H1 (cell line): ENCODE measurements around the gene SURF1. TPM values are rescaled to one million over a fixed set of nuclear protein-coding genes. Genes with fewer than 3 reads are reported as not detected.
A peak's percentile ranks its signal among the peaks of the same experiment; 100 is the strongest.

Source experiments
- CTCF ChIA-PET: fragments of 300-600 bp; sonication (Branson Sonifier 250); formaldehyde crosslinking; loops from one replicate; lab custom pipeline; 2021; ENCODE audit not compliant: partially characterized antibody; lab: Charles Lee
- POLR2A ChIA-PET: fragments of 300-600 bp; sonication (Branson Sonifier 250); formaldehyde crosslinking; loops from one replicate; lab custom pipeline; 2021; ENCODE audit warnings: inconsistent platforms; ENCODE audit not compliant: partially characterized antibody; lab: Charles Lee
- DNase-seq, 2 experiments: peaks; one replicate each; pipeline versions ENCODE4 v3.0.0 to v3.0.0-alpha.2; 2010 to 2022; ENCODE audit warnings: low spot score in 2 of 2, low read depth in 1 of 2, mixed read lengths in 1 of 2
- FAIRE-seq: peaks from 2 replicates; lab custom pipeline; 2011; peaks lifted over from hg19 to GRCh38; lab: Jason Lieb, UNC
- H2AFZ ChIP-seq: 2 replicates; pipeline ENCODE4 v1.8.1; 2012; ENCODE audit warnings: low read length, inconsistent platforms
- H2AK5ac ChIP-seq: 2 replicates; pipeline ENCODE4 v1.6.1; 2013; ENCODE audit warnings: low read depth, low read length
- H2BK120ac ChIP-seq: replicated peaks from 2 replicates; pipeline ENCODE3; 2013; ENCODE audit warnings: low read depth, low read length, inconsistent platforms
- H2BK12ac ChIP-seq: 2 replicates; pipeline ENCODE4 v1.6.1; 2013; ENCODE audit warnings: low read depth, low read length
- H2BK15ac ChIP-seq: 2 replicates; pipeline ENCODE4 v1.6.1; 2013; ENCODE audit warnings: low read length
- H2BK20ac ChIP-seq: 2 replicates; pipeline ENCODE4 v1.6.1; 2013; ENCODE audit warnings: low read length
- H2BK5ac ChIP-seq: 2 replicates; pipeline ENCODE4 v1.6.1; 2013; ENCODE audit warnings: low read depth, low read length
- H3K14ac ChIP-seq: 2 replicates; pipeline ENCODE4 v1.6.1; 2013; ENCODE audit warnings: inconsistent platforms; ENCODE audit not compliant: insufficient read length
- H3K18ac ChIP-seq: 2 replicates; pipeline ENCODE4 v1.6.1; 2013; ENCODE audit warnings: low read length; ENCODE audit errors: extremely low read depth
- H3K23ac ChIP-seq: 2 replicates; pipeline ENCODE4 v1.6.1; 2013; ENCODE audit warnings: inconsistent platforms; ENCODE audit not compliant: insufficient read length
- H3K23me2 ChIP-seq: 2 replicates; pipeline ENCODE4 v1.6.1; 2013; ENCODE audit warnings: low read depth, low read length
- H3K27ac ChIP-seq: 2 replicates; pipeline ENCODE4 v1.6.1; 2011; ENCODE audit warnings: low read depth, low read length, inconsistent platforms
- H3K27me3 ChIP-seq, 4 experiments: replicated peaks in 1 of 4; 1 replicate in 1 of 4; 2 replicates in 3 of 4; pipeline versions ENCODE4 v1.6.1 to v1.8.1; 2011 to 2013; ENCODE audit warnings: low read length in 3 of 4, mild to moderate bottlenecking in 3 of 4, inconsistent platforms in 2 of 4, mixed read lengths in 2 of 4, moderate library complexity in 1 of 4; ENCODE audit not compliant: control insufficient read depth in 3 of 4, insufficient read depth in 3 of 4; ENCODE audit errors: extremely low read depth in 1 of 4
- H3K36me3 ChIP-seq, 4 experiments: 2 replicates each; pipeline versions ENCODE4 v1.6.1 to v1.8.1; 2011 to 2013; ENCODE audit warnings: mild to moderate bottlenecking in 4 of 4, low read length in 3 of 4, moderate library complexity in 2 of 4, control low read depth in 1 of 4, inconsistent platforms in 1 of 4; ENCODE audit not compliant: insufficient read depth in 4 of 4, control insufficient read depth in 2 of 4
- H3K4ac ChIP-seq: replicated peaks from 2 replicates; pipeline ENCODE3; 2013; ENCODE audit warnings: low read length, low read depth, mixed read lengths, inconsistent platforms; ENCODE audit not compliant: insufficient read length
- H3K4me1 ChIP-seq, 4 experiments: replicated peaks in 1 of 4; 1 replicate in 1 of 4; 2 replicates in 3 of 4; pipeline versions ENCODE4 v1.6.1 to v1.8.1; 2011 to 2013; ENCODE audit warnings: low read length in 3 of 4, inconsistent platforms in 2 of 4, mixed read lengths in 1 of 4; ENCODE audit not compliant: insufficient read depth in 4 of 4, control insufficient read depth in 3 of 4
- H3K4me2 ChIP-seq, 2 experiments: 2 replicates each; pipeline versions ENCODE4 v1.6.1 to v1.8.1; 2011 to 2013; ENCODE audit warnings: low read depth in 2 of 2, low read length in 2 of 2, control low read depth in 1 of 2, inconsistent platforms in 1 of 2, mild to moderate bottlenecking in 1 of 2; ENCODE audit not compliant: insufficient read depth in 1 of 2
- H3K4me3 ChIP-seq, 4 experiments: fragments of 200-600, 300-600 bp in 1 of 4; sonication (generic), shearing (Covaris generic), sonication (Bioruptor Twin) in 1 of 4; 2 replicates each; pipeline versions ENCODE4 v1.5.1 to v1.8.1; 2011 to 2016; ENCODE audit warnings: low read length in 4 of 4, low read depth in 3 of 4, control low read depth in 2 of 4, inconsistent platforms in 2 of 4, mild to moderate bottlenecking in 2 of 4, mixed read lengths in 1 of 4, moderate library complexity in 1 of 4; ENCODE audit not compliant: insufficient read depth in 2 of 4; ENCODE audit errors: extremely low read depth in 1 of 4
- H3K56ac ChIP-seq: replicated peaks from 2 replicates; pipeline ENCODE3; 2013; ENCODE audit warnings: low read depth, mild to moderate bottlenecking, mixed read lengths, low read length, inconsistent platforms; ENCODE audit not compliant: insufficient read length
- H3K79me1 ChIP-seq: 2 replicates; pipeline ENCODE4 v1.6.1; 2013; ENCODE audit warnings: low read depth, low read length, control low read depth
- H3K79me2 ChIP-seq, 2 experiments: 2 replicates each; pipeline versions ENCODE4 v1.6.1 to v1.8.1; 2012 to 2013; ENCODE audit warnings: low read length in 2 of 2, mild to moderate bottlenecking in 2 of 2, inconsistent platforms in 1 of 2; ENCODE audit not compliant: insufficient read depth in 2 of 2, control insufficient read depth in 1 of 2
- H3K9ac ChIP-seq, 4 experiments: replicated peaks in 1 of 4; 1 replicate in 1 of 4; 2 replicates in 3 of 4; pipeline versions ENCODE4 v1.6.1 to v1.8.1; 2011 to 2013; ENCODE audit warnings: low read depth in 3 of 4, low read length in 3 of 4, control low read depth in 2 of 4, mild to moderate bottlenecking in 2 of 4, moderate library complexity in 2 of 4, inconsistent platforms in 1 of 4; ENCODE audit errors: extremely low read depth in 1 of 4
- H3K9me3 ChIP-seq, 2 experiments: 2 replicates each; pipeline versions ENCODE4 v1.6.1 to v1.8.1; 2012 to 2013; ENCODE audit warnings: mild to moderate bottlenecking in 2 of 2, moderate library complexity in 2 of 2, control low read depth in 1 of 2, inconsistent platforms in 1 of 2, low read depth in 1 of 2, low read length in 1 of 2, mixed read lengths in 1 of 2; ENCODE audit not compliant: insufficient read depth in 2 of 2
- H4K20me1 ChIP-seq, 2 experiments: replicated peaks in 1 of 2; 2 replicates each; pipeline versions ENCODE3 to v1.8.1; 2011 to 2013; ENCODE audit warnings: inconsistent platforms in 2 of 2, low read length in 2 of 2, mild to moderate bottlenecking in 1 of 2; ENCODE audit not compliant: insufficient read depth in 2 of 2, control insufficient read depth in 1 of 2
- H4K5ac ChIP-seq: 2 replicates; pipeline ENCODE4 v1.6.1; 2013; ENCODE audit warnings: low read length, low read depth, mixed read lengths, inconsistent platforms; ENCODE audit not compliant: insufficient read length
- H4K8ac ChIP-seq: 2 replicates; pipeline ENCODE4 v1.8.0; 2013; ENCODE audit warnings: mild to moderate bottlenecking, moderate library complexity, low read length, inconsistent platforms; ENCODE audit not compliant: insufficient read depth; ENCODE audit errors: extremely low read depth
- H4K91ac ChIP-seq: replicated peaks from 2 replicates; pipeline ENCODE3; 2013; ENCODE audit warnings: low read length, mixed read lengths, inconsistent platforms; ENCODE audit not compliant: insufficient read length
- EZH2 ChIP-seq: fragments of 200-600 bp; sonication (generic); IDR thresholded peaks from 2 replicates; pipeline ENCODE4 v1.7.1; 2012; ENCODE audit warnings: low read depth, mild to moderate bottlenecking, moderate library complexity, low read length, inconsistent platforms; ENCODE audit not compliant: severe bottlenecking
- KDM5A ChIP-seq: fragments of 200-600 bp; IDR thresholded peaks from 2 replicates; pipeline ENCODE4 v1.7.1; 2012; ENCODE audit warnings: mild to moderate bottlenecking, low read length, inconsistent platforms, mixed read lengths
- POU5F1 ChIP-seq: IDR thresholded peaks from 2 replicates; pipeline ENCODE4 v1.6.1; 2011; ENCODE audit warnings: low read depth, mild to moderate bottlenecking, low read length, moderate library complexity
- RXRA ChIP-seq: IDR thresholded peaks from 2 replicates; pipeline ENCODE4 v1.6.1; 2011; ENCODE audit warnings: low read depth, mild to moderate bottlenecking, low read length, moderate library complexity; ENCODE audit not compliant: insufficient read depth
- SUZ12 ChIP-seq: fragments of 200-600 bp; sonication (generic); IDR thresholded peaks from 2 replicates; pipeline ENCODE4 v1.6.1; 2012; ENCODE audit warnings: mild to moderate bottlenecking, inconsistent platforms, low read length, moderate library complexity, mixed read lengths
- TBP ChIP-seq: IDR thresholded peaks from 2 replicates; pipeline ENCODE4 v1.6.1; 2011; ENCODE audit warnings: low read depth, low read length, improper control_type of control experiment
- WGBS, 2 experiments: shearing (Covaris generic) in 1 of 2; methylation state at CpG; one replicate each; pipeline versions ENCODE4 v1.1.6 to v1.1.7; 2013 to 2015; ENCODE audit warnings: low lambda C conversion rate in 2 of 2, mixed read lengths in 2 of 2, inconsistent platforms in 1 of 2, low coverage in 1 of 2, missing lambda C conversion rate in 1 of 2; ENCODE audit not compliant: insufficient replicate concordance in 2 of 2, insufficient coverage in 1 of 2, insufficient read length in 1 of 2; ENCODE audit errors: extremely low coverage in 1 of 2, missing lambda C conversion rate in 1 of 2; 5-methylcytosine and 5-hydroxymethylcytosine counted together
- polyA plus RNA-seq, 7 experiments: library from polyadenylated mRNA; depleted of rRNA in 3 of 7; stranded (reverse) in 5 of 7; unstranded in 2 of 7; fragments of >200 nt in 5 of 7; fragments of 200-250 nt in 2 of 7; gene quantifications; 1 replicate in 5 of 7; 2 replicates in 1 of 7; 4 replicates in 1 of 7; pipeline versions ENCODE4 v1.2.1 to v1.2.3, GENCODE V29; 2011 to 2013; ENCODE audit warnings: missing spikeins in 2 of 7, mixed read lengths in 2 of 7
- total RNA-seq: library from RNA; stranded (reverse); fragmentation: NEBNext Ultra II Directional; extraction: Animal tissue kit (Norgen Biotek cat#: 25700); gene quantifications from 2 replicates; pipeline ENCODE4 v1.2.1, GENCODE V29; 2021

SURF1 gene
- total and polyA plus RNA-seq, 2 of the 8 experiments (the other 6 are each of a cell fraction or from before 2014, with no cell fraction given), result 43.1 to 44.7 TPM

DNA sequence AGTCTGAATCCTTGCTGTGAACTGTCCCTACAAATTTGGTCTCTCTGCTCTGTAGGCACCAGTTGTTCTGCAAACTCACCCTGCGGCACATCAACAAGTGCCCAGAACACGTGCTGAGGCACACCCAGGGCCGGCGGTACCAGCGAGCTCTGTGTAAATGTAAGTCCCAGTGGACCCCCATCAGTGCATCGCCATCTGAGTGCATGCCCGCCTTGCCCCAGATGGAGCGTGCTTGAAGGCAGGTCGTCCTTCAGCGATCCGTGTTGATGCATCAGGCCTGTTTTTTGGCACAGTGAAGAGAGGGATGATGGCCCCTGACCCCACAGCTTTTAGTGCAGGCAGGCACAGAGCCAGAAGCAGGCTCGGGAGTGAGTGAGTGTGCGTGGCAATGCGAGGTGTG is 1.4 kb upstream of the SURF1 start:
- no peaks in the 10 kb centered on the region for H3K9me3 ChIP-seq
- H2BK5ac ChIP-seq, result no peak overlapping the region
- H3K9ac ChIP-seq, result no peak overlapping the region
- peaks cover 0 to 8% (median 3%) of the 10 kb centered on the region in 4 experiments; a peak in 5 of 7 replicates for H3K4me1 ChIP-seq
- no peak for DNase-seq
- peak overlapping the region in 2 of 4 experiments; percentile 72 to 97; a peak in 4 of 8 replicates for H3K4me3 ChIP-seq
- H3K14ac ChIP-seq, result no peak overlapping the region
- ChIA-PET CTCF (interaction anchor here (0.7 to 8.2 kb wide), 12 partner anchors 11 to 170 kb away, joined by 3 to 90 read pairs (median 6); partner anchors contain the start of genes MED22 and RPL7A), POLR2A (interaction anchor here (1.1 to 16.1 kb wide), 6 partner anchors 13 to 112 kb away, joined by 3 to 461 read pairs (median 4); partner anchors contain the start of genes MED22, RPL7A, STKLD1 and SURF4)
- no peak overlapping the region for H4K5ac ChIP-seq
- H2AFZ ChIP-seq, result no peak overlapping the region
- H3K36me3 ChIP-seq, result peaks cover 4 to 31% (median 19%) of the 10 kb centered on the region in 4 experiments; a peak in 7 of 8 replicates
- H4K20me1 ChIP-seq, result peaks cover 14 to 15% of the 10 kb centered on the region in 2 experiments
- no peak overlapping the region for H2BK20ac ChIP-seq
- no peak overlapping the region for H3K27ac ChIP-seq
- no peak overlapping the region for H4K91ac ChIP-seq
- no peak overlapping the region for H2AK5ac ChIP-seq
- no peaks in the 10 kb centered on the region for H3K27me3 ChIP-seq
- no peak overlapping the region for H2BK120ac ChIP-seq
- TF ChIP-seq TBP, result no peak
- no peak for TF ChIP-seq SUZ12
- TF ChIP-seq POU5F1, result no peak
- TF ChIP-seq EZH2, result no peak
- TF ChIP-seq KDM5A, result no peak
- TF ChIP-seq RXRA, result no peak
- H3K79me2 ChIP-seq, result peaks cover 0 to 20% of the 10 kb centered on the region in 2 experiments; a peak in 2 of 4 replicates
- no peak for FAIRE-seq
- no peak overlapping the region for H2BK15ac ChIP-seq
- peaks cover 2% of the 10 kb centered on the region; the same call in 1 of the 2 replicates for H3K79me1 ChIP-seq
- H2BK12ac ChIP-seq, result no peak overlapping the region
- H3K56ac ChIP-seq, result no peak overlapping the region
- no peak overlapping the region for H4K8ac ChIP-seq
- H3K18ac ChIP-seq, result no peak overlapping the region
- peak overlapping the region; percentile 69 to 76; a peak in 3 of 4 replicates for H3K4me2 ChIP-seq
- 90% methylated on average over 14 of the region's 14 CpGs; no CpG with 5 or more reads in 1 of the 2 experiments for WGBS, 2 experiments
- H3K23ac ChIP-seq, result no peak overlapping the region
- H3K4ac ChIP-seq, result no peak overlapping the region
- peaks cover 2% of the 10 kb centered on the region; the same call in 1 of the 2 replicates for H3K23me2 ChIP-seq
